Pancreas (tissue), 10 donors: ENCODE data around the gene POLE4. TPM values are rescaled to one million over a fixed set of nuclear protein-coding genes. Genes with fewer than 3 reads are reported as not detected.
A peak's percentile ranks its signal among the peaks of the same experiment; 100 is the strongest.

ENCODE experiments used
- ATAC-seq, 4 donors: fragments of 200-7000 bp; cut with Tn5 transposase; one replicate each; pipeline versions ENCODE4 v1.8.0 to v1.9.1; 2020; ENCODE audit warnings: mild to moderate bottlenecking in 4 of 4, moderate library complexity in 4 of 4
- DNase-seq, 6 donors: peaks; one replicate each; pipeline ENCODE4 v3.0.0-alpha.2; 2020
- FAIRE-seq: peaks from 2 replicates; lab custom pipeline; 2012; peaks lifted over from hg19 to GRCh38; lab: Jason Lieb, UNC
- H3K27ac ChIP-seq, 4 donors: fragments of 200-600 bp; sonication (generic); 1 replicate in 3 of 4; 2 replicates in 1 of 4; pipeline versions ENCODE4 v1.5.0 to v1.8.0; 2020
- H3K27me3 ChIP-seq, 4 donors: fragments of 200-600 bp; one replicate each; pipeline ENCODE4 v1.8.0; 2021
- H3K36me3 ChIP-seq, 3 donors: fragments of 200-600 bp; sonication (generic) in 1 of 3; one replicate each; pipeline versions ENCODE4 v1.5.0 to v1.8.0; 2020 to 2021
- H3K4me1 ChIP-seq, 3 donors: fragments of 200-600 bp; one replicate each; pipeline ENCODE4 v1.8.0; 2021
- H3K4me3 ChIP-seq, 4 donors: fragments of 200-600 bp; sonication (generic) in 2 of 4; one replicate each; pipeline versions ENCODE4 v1.5.0 to v1.8.0; 2020 to 2021
- H3K9me3 ChIP-seq, 4 donors: fragments of 200-600 bp; one replicate each; pipeline ENCODE4 v1.8.0; 2021
- CTCF ChIP-seq, 4 donors: fragments of 200-600 bp; sonication (generic) in 3 of 4; IDR thresholded peaks; one replicate each; pipeline versions ENCODE4 v1.5.0 to v1.8.0; 2021; ENCODE audit warnings: antibody characterized with exemption in 4 of 4
- WGBS, 2 donors: extraction: QIAGEN DNeasy Blood & Tissue Kit; methylation state at CpG; one replicate each; pipeline ENCODE4 v1.1.7; 2013; 5-methylcytosine and 5-hydroxymethylcytosine counted together
- intact Hi-C, 3 donors: fragments of 100-400 bp; cut with DNase I; formaldehyde crosslinking; loops; one replicate each; pipeline versions ENCODE4 v1.11.1 to v1.14.2; 2022
- polyA plus RNA-seq, 2 donors: library from polyadenylated mRNA; stranded (reverse); fragments of 200-250 nt; gene quantifications; one replicate each; pipeline ENCODE4 v1.2.3, GENCODE V29; 2013
- total RNA-seq, 6 donors: library from RNA; stranded (reverse); fragmentation: NEBNext Ultra II Directional in 4 of 6; extraction: Animal tissue kit (Norgen Biotek cat#: 25700) in 4 of 6; gene quantifications; one replicate each; pipeline versions ENCODE4 v1.2.1 to v1.2.4, GENCODE V29; 2021 to 2023
- donor health status: healthy with polysubstance abuse.
- donor health status: DM: no; HTN: no; CAD: no; lungs with moderate emphysema.
- donor health status: DM: no; HTN: no; CAD: no.
- donor health status: control.
- donor health status: control.
- donor health status: Bipolar disorder and iron deficiency.
- donor health status: DM: yes; HTN: yes; CAD: no.
- donor health status: DM: no; HTN: no; CAD: no.
- donor health status: DM: no; HTN: no; CAD: no.
- donor health status: DM: yes; HTN: yes; CAD: no.

Gene POLE4
- total and polyA plus RNA-seq, 8 donors, result 10.0 to 22.6 (median 18.2) TPM

- TF ChIP-seq CTCF (IDR thresholded peaks at IDR 0.05), result no peak
- intact Hi-C loops, result no loop called here
- H3K27ac ChIP-seq, result no peak overlapping the region
- H3K9me3 ChIP-seq, result no peaks in the 10 kb centered on the region
- peak in 2 of 4 donors; percentile 38 to 55 for ATAC-seq
- WGBS, 2 donors, result 73 to 84% methylated on average over 2 of the region's 2 CpGs
- no peaks in the 10 kb centered on the region for H3K27me3 ChIP-seq
- H3K4me3 ChIP-seq, result no peak overlapping the region
- H3K36me3 ChIP-seq, result no peaks in the 10 kb centered on the region
- no peak for FAIRE-seq
- no peaks in the 10 kb centered on the region for H3K4me1 ChIP-seq
- no peak for DNase-seq
Measured at GRCh38 chr2:75018162-75018561, 59.7 kb downstream of the POLE4 start.

Other genes starting within 250 kb of the POLE4 start
- gene HK2, start 124.5 kb upstream of the POLE4 start, total RNA-seq, result 1 to 10 TPM in 5 of 6 donors, under 1 TPM in 1; 0.56 to 8.6 (median 4.4) TPM
- gene HK2, start 124.5 kb upstream of the POLE4 start, polyA plus RNA-seq, result 1 to 10 TPM in 1 of 2 donors, under 1 TPM in 1; 0.47 to 1.9 TPM
- gene TACR1, start 240.9 kb downstream of the POLE4 start, total RNA-seq, result under 1 TPM; 0.08 to 0.40 (median 0.09) TPM
- gene TACR1, start 240.9 kb downstream of the POLE4 start, polyA plus RNA-seq, result under 1 TPM; 0.07 to 0.23 TPM